Loucy (cell line): ENCODE results near the gene AP1S1.

Experiments
- EZH2phosphoT487 ChIP-seq: fragments of 200-600 bp; IDR thresholded peaks from 2 replicates; pipeline ENCODE4 v1.6.1; 2018; ENCODE audit warnings: antibody characterized with exemption, mild to moderate bottlenecking, moderate library complexity, borderline replicate concordance
- TF ChIP-seq, protein P1 (sequence below): fragments of 200-600 bp; sonication (generic); conservative IDR thresholded peaks from 2 replicates; pipeline ENCODE4 v1.5.1; 2014; ENCODE audit warnings: mild to moderate bottlenecking, antibody characterized with exemption, low read length

- TF ChIP-seq, protein P1, sequence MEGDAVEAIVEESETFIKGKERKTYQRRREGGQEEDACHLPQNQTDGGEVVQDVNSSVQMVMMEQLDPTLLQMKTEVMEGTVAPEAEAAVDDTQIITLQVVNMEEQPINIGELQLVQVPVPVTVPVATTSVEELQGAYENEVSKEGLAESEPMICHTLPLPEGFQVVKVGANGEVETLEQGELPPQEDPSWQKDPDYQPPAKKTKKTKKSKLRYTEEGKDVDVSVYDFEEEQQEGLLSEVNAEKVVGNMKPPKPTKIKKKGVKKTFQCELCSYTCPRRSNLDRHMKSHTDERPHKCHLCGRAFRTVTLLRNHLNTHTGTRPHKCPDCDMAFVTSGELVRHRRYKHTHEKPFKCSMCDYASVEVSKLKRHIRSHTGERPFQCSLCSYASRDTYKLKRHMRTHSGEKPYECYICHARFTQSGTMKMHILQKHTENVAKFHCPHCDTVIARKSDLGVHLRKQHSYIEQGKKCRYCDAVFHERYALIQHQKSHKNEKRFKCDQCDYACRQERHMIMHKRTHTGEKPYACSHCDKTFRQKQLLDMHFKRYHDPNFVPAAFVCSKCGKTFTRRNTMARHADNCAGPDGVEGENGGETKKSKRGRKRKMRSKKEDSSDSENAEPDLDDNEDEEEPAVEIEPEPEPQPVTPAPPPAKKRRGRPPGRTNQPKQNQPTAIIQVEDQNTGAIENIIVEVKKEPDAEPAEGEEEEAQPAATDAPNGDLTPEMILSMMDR: no peak
- TF ChIP-seq EZH2phosphoT487: no peak
These were observed 10.0 kb downstream of the AP1S1 start for GRCh38 chr7:101164071-101164840.
